RPMI7951 (cell line): Measurements from ENCODE around the gene SLC16A7. TPM values are rescaled to one million over a fixed set of nuclear protein-coding genes. Genes with fewer than 3 reads are reported as not detected.
A peak's percentile ranks its signal among the peaks of the same experiment; 100 is the strongest.

Experiments used
- DNase-seq: peaks from one replicate; pipeline ENCODE4 v3.0.0-alpha.2; 2012; ENCODE audit warnings: low read depth
- total RNA-seq: library from RNA; depleted of rRNA; stranded (reverse); fragments of >200 nt; shearing (Covaris generic); gene quantifications from 2 replicates; pipeline ENCODE4 v1.2.3, GENCODE V29; 2014

Gene SLC16A7
- total RNA-seq, 1 experiment from 2014 or later: 10.9 TPM

- peak; percentile 5 for DNase-seq
Measured at GRCh38 chr12:59834659-59835474, 239.0 kb downstream of the SLC16A7 start.
